Bronchial epithelial cell (primary cell): ENCODE data around the gene SGK1. TPM values are rescaled to one million over a fixed set of nuclear protein-coding genes. Genes with fewer than 3 reads are reported as not detected.
A peak's percentile ranks its signal among the peaks of the same experiment; 100 is the strongest.

Experiments
- DNase-seq: peaks from one replicate; pipeline ENCODE4 v3.0.0-alpha.2; 2010; ENCODE audit warnings: low read depth
- FAIRE-seq: peaks from 2 replicates; lab custom pipeline; 2011; peaks lifted over from hg19 to GRCh38; lab: Jason Lieb, UNC
- H3K27me3 ChIP-seq: 2 replicates; pipeline ENCODE4 v1.5.1; 2011; ENCODE audit warnings: low read length; ENCODE audit not compliant: control insufficient read depth, insufficient read depth
- H3K36me3 ChIP-seq: 2 replicates; pipeline ENCODE4 v1.5.1; 2011; ENCODE audit warnings: low read length; ENCODE audit not compliant: control insufficient read depth, insufficient read depth
- H3K4me3 ChIP-seq: 2 replicates; pipeline ENCODE4 v1.5.1; 2011; ENCODE audit warnings: mild to moderate bottlenecking, low read depth, low read length, control low read depth
- total RNA-seq: library from RNA; depleted of rRNA; stranded (reverse); fragments of >200 nt; gene quantifications from 2 replicates; pipeline ENCODE4 v1.2.1, GENCODE V29; 2014
- TF ChIP-seq, protein P1 (sequence below): IDR thresholded peaks from 2 replicates; pipeline ENCODE4 v1.5.1; 2011; ENCODE audit warnings: mild to moderate bottlenecking, moderate library complexity, low read length, control low read depth, inconsistent platforms; ENCODE audit not compliant: insufficient read depth, severe bottlenecking

Gene SGK1
- total RNA-seq, 1 donor from 2014 or later, result 13.4 TPM

DNA sequence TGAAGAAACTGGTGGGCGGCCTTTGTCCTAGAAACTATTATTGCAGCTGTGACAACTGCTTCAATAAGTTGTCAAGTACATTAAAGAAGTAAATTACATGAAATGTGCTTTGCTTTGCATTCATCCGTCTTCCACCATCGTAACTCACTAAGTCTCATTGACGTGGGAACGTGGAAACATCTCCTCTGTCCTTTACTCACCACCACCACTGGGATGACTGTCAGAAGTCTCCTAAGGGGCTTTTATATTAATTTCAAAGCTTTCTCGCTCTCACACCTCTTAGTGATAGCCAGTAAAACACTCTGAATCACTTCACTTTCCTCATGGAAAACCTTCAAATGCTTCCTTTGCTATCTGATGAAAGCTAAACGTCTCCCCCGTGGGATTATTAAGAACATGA lies 153.6 kb downstream of the SGK1 start:
- Histone ChIP-seq H3K36me3 (no peaks in the 10 kb centered on the region), H3K4me3 (no peak overlapping the region), H3K27me3 (no peaks in the 10 kb centered on the region)
- FAIRE-seq (no peak), DNase-seq (no peak)
- TF ChIP-seq, protein P1, sequence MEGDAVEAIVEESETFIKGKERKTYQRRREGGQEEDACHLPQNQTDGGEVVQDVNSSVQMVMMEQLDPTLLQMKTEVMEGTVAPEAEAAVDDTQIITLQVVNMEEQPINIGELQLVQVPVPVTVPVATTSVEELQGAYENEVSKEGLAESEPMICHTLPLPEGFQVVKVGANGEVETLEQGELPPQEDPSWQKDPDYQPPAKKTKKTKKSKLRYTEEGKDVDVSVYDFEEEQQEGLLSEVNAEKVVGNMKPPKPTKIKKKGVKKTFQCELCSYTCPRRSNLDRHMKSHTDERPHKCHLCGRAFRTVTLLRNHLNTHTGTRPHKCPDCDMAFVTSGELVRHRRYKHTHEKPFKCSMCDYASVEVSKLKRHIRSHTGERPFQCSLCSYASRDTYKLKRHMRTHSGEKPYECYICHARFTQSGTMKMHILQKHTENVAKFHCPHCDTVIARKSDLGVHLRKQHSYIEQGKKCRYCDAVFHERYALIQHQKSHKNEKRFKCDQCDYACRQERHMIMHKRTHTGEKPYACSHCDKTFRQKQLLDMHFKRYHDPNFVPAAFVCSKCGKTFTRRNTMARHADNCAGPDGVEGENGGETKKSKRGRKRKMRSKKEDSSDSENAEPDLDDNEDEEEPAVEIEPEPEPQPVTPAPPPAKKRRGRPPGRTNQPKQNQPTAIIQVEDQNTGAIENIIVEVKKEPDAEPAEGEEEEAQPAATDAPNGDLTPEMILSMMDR, result no peak

DNA sequence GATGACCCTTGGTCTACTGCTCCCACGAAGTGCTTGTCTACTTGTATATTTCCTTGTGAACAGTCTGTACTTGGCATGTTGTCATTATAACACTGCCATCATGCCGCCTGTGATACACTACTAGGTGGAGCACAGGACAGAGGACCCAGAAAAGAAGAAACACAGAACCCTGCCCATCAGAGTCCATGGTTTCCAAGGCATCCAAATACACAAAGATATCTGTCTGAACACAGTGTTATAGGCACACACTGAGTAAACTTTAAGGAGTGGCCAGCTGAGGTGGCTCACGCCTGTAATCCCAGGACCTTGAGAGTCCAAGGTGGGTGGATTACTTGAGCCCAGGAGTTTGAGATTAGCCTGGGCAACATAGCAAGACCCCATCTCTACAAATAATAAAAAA lies 155.0 kb downstream of the SGK1 start:
- FAIRE-seq, result no peak

DNA sequence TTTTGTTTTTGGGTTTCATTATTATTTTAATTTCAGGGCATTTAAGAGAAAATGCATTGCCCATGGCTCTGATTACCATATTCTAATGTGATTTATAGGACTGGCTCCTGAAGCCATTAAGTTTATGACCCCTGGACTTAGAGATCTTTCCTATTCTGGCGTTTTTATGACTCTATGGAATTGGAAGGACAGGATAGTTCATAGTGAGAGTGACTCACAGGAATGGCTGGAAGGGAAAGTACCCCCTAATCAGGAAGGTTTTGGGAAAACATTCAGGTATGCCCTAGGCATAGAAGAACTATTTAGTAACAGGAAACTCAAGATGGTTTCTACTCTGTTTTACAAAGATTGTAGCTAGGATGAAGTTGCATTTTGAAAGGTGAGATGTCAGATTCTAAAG lies 156.9 kb downstream of the SGK1 start:
- no peak for FAIRE-seq
- Histone ChIP-seq H3K36me3 (no peaks in the 10 kb centered on the region), H3K4me3 (no peak overlapping the region), H3K27me3 (no peaks in the 10 kb centered on the region)
- TF ChIP-seq, protein P1, result no peak
- DNase-seq, result peak; percentile 70

More for the DNA sequence above, 155.0 kb downstream of the SGK1 start:
- no peak for DNase-seq
- TF ChIP-seq, protein P1, result no peak
- no peak overlapping the region for H3K4me3 ChIP-seq
- no peaks in the 10 kb centered on the region for H3K27me3 ChIP-seq
- H3K36me3 ChIP-seq, result no peaks in the 10 kb centered on the region

DNA sequence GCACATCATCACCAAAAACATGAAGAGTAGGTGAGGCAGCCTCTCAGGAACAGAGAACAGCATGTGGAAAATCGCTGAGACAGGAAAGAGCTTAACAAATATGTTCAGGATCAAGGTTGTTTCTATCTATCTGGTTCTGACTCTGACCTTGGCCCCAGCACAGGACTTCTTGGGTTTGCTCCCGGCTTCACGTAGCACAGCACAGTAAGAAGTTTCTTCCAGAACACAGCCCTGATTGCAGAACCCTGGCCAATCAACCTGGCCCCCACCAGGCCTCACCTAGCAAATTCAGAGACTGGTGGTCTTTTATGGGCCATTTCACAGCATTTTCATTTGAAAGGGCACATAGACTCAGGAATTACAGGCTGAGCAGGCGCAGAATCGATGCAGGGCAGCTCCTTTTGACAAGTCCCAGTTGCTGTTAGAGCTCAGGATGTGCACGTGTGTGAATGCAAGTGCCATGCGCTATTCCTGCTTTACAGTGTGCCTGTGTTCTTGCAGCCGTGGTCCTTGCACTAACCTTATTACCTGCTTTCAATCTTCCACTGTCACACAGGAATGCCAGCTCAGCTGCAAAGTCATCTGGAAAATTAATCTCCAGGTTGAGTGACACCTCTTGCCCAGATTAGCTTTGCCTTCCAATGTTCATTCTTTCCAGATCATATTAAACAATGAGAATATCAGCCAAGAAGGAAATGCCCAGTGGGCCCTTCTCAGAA lies 165.0 kb downstream of the SGK1 start:
- DNase-seq (no peak), FAIRE-seq (peak; percentile 64)
- TF ChIP-seq, protein P1, result no peak
- Histone ChIP-seq H3K4me3 (no peak overlapping the region), H3K36me3 (no peaks in the 10 kb centered on the region), H3K27me3 (no peaks in the 10 kb centered on the region)

DNA sequence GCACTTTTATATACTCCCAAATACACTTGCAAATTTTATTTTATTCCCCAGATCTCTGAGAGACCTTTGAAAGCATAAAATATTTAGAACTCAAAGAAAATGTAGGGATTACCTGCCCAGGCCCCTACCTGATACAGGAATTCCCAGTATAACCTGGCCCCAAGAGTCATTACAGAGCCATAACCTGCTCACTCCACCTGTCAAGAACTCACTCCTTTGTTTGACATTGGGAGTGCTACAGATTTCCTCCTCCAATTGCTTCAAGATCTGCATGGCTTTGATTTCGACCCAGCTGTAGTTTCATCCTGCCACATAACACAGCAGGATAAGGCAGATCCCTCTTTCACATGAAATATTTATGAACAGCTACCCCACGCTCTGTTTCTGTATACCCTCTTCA lies 169.3 kb downstream of the SGK1 start:
- FAIRE-seq (no peak), DNase-seq (no peak)
- no peak overlapping the region for H3K4me3 ChIP-seq
- H3K27me3 ChIP-seq, result peaks cover 2% of the 10 kb centered on the region
- no peaks in the 10 kb centered on the region for H3K36me3 ChIP-seq
- TF ChIP-seq, protein P1, result no peak
